GM12878 (cell line): ENCODE results near the gene NXPH2. TPM values are rescaled to one million over a fixed set of nuclear protein-coding genes. Genes with fewer than 3 reads are reported as not detected.

ENCODE experiments used
- ASH2L ChIP-seq: fragments of 300-600, 200-600 bp; sonication (generic); IDR thresholded peaks from 2 replicates; pipeline ENCODE4 v1.6.1; 2017; ENCODE audit warnings: low read depth, mild to moderate bottlenecking, borderline replicate concordance
- ESRRA ChIP-seq: IDR thresholded peaks from 2 replicates; pipeline ENCODE4 v1.6.1; 2012; ENCODE audit warnings: mild to moderate bottlenecking, low read length, improper control_type of control experiment
- IRF4 ChIP-seq: IDR thresholded peaks from 2 replicates; pipeline ENCODE4 v1.6.1; 2011; ENCODE audit warnings: low read depth, low read length
- SIX5 ChIP-seq: IDR thresholded peaks from 2 replicates; pipeline ENCODE4 v1.6.1; 2011; ENCODE audit warnings: mild to moderate bottlenecking, low read depth, low read length, moderate library complexity; ENCODE audit not compliant: severe bottlenecking
- polyA plus RNA-seq, 11 experiments: library from polyadenylated mRNA; depleted of rRNA in 4 of 11; unstranded in 6 of 11; stranded (reverse) in 5 of 11; fragments of >200 nt; fragmentation: Nextera tagmentation in 4 of 11; fragmentation: Illumina TruSeq in 1 of 11; extraction: Ambion mirVana in 4 of 11; extraction: Trizol in 1 of 11; gene quantifications; 1 replicate in 1 of 11; 2 replicates in 10 of 11; pipeline versions ENCODE4 v1.2.1 to v1.2.3, GENCODE V29; 2011 to 2016; ENCODE audit warnings: inconsistent platforms in 2 of 11, missing spikeins in 2 of 11, low read depth in 1 of 11
- total RNA-seq, 4 experiments: library from RNA; depleted of rRNA in 3 of 4; stranded (reverse); fragments of >200 nt in 3 of 4; fragmentation: Illumina TruSeq in 1 of 4; extraction: Trizol in 1 of 4; gene quantifications; 2 replicates each; pipeline versions ENCODE4 v1.2.1 to v1.2.3, GENCODE V29; 2013 to 2021
- TF ChIP-seq, protein P1 (sequence below): fragments of 450-650 bp; IDR thresholded peaks from 2 replicates; pipeline ENCODE4 v1.6.1; 2017; ENCODE audit warnings: mild to moderate bottlenecking, moderate library complexity
- TF ChIP-seq, protein P2 (sequence below): fragments of 150-350 bp; IDR thresholded peaks from 2 replicates; pipeline ENCODE4 v1.6.1; 2016; ENCODE audit warnings: low read depth, low read length

Gene NXPH2
- total and polyA plus RNA-seq, 10 of the 15 experiments (the other 5 are each of a cell fraction or from before 2014, with no cell fraction given) = not detected

DNA sequence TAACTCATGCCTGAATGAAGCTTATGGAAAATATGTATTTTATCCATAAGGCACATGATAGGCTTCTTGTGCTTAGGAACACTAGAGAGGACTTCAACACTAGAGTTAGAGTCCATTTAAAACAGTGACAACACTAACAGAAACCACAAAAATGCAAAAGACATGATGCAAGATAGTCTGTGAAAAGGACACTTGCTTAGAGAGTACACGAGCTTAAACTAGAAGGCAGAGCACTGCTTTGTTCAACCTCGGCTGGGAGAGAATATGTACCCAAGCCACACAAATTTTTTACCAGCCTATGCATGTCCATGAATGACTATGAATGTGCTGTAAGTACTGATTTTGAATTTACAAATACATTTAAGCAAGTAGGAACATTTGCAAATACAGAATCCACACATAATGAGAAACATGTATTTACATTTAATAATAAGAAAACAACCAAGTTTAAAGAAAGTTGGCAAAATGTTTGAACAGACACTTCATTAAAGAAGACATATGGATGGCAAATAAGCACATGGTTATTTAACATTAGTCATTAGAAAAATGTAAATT is 148.0 kb downstream of the NXPH2 start (continued):
- TF ChIP-seq SIX5 (no peak), IRF4 (no peak), ASH2L (no peak), ESRRA (no peak)
- TF ChIP-seq, protein P1, sequence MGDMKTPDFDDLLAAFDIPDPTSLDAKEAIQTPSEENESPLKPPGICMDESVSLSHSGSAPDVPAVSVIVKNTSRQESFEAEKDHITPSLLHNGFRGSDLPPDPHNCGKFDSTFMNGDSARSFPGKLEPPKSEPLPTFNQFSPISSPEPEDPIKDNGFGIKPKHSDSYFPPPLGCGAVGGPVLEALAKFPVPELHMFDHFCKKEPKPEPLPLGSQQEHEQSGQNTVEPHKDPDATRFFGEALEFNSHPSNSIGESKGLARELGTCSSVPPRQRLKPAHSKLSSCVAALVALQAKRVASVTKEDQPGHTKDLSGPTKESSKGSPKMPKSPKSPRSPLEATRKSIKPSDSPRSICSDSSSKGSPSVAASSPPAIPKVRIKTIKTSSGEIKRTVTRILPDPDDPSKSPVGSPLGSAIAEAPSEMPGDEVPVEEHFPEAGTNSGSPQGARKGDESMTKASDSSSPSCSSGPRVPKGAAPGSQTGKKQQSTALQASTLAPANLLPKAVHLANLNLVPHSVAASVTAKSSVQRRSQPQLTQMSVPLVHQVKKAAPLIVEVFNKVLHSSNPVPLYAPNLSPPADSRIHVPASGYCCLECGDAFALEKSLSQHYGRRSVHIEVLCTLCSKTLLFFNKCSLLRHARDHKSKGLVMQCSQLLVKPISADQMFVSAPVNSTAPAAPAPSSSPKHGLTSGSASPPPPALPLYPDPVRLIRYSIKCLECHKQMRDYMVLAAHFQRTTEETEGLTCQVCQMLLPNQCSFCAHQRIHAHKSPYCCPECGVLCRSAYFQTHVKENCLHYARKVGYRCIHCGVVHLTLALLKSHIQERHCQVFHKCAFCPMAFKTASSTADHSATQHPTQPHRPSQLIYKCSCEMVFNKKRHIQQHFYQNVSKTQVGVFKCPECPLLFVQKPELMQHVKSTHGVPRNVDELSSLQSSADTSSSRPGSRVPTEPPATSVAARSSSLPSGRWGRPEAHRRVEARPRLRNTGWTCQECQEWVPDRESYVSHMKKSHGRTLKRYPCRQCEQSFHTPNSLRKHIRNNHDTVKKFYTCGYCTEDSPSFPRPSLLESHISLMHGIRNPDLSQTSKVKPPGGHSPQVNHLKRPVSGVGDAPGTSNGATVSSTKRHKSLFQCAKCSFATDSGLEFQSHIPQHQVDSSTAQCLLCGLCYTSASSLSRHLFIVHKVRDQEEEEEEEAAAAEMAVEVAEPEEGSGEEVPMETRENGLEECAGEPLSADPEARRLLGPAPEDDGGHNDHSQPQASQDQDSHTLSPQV = no peak
- TF ChIP-seq, protein P2, sequence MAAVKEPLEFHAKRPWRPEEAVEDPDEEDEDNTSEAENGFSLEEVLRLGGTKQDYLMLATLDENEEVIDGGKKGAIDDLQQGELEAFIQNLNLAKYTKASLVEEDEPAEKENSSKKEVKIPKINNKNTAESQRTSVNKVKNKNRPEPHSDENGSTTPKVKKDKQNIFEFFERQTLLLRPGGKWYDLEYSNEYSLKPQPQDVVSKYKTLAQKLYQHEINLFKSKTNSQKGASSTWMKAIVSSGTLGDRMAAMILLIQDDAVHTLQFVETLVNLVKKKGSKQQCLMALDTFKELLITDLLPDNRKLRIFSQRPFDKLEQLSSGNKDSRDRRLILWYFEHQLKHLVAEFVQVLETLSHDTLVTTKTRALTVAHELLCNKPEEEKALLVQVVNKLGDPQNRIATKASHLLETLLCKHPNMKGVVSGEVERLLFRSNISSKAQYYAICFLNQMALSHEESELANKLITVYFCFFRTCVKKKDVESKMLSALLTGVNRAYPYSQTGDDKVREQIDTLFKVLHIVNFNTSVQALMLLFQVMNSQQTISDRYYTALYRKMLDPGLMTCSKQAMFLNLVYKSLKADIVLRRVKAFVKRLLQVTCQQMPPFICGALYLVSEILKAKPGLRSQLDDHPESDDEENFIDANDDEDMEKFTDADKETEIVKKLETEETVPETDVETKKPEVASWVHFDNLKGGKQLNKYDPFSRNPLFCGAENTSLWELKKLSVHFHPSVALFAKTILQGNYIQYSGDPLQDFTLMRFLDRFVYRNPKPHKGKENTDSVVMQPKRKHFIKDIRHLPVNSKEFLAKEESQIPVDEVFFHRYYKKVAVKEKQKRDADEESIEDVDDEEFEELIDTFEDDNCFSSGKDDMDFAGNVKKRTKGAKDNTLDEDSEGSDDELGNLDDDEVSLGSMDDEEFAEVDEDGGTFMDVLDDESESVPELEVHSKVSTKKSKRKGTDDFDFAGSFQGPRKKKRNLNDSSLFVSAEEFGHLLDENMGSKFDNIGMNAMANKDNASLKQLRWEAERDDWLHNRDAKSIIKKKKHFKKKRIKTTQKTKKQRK = no peak
- TF ChIP-seq, all 136 proteins: peak for 0
